ENCODE measurements around the gene TMEM117.

TMEM117 gene

GRCh38 chr12:43848786-43849185 lies 12.9 kb downstream of the TMEM117 start:
- Histone ChIP-seq H2BK120ac (ENCODE audit: insufficient read depth, low read length, poor library complexity) (no peak overlapping the region), H3K36me3 (ENCODE audit: control insufficient read depth in 1 of 2, insufficient read depth in 2 of 2, low read length in 2 of 2) (peaks cover 0 to 2% of the 10 kb centered on the region in 2 experiments), H2BK12ac (ENCODE audit: low read length) (no peak overlapping the region), H3K14ac (ENCODE audit: low read length) (no peak overlapping the region), H3K4ac (ENCODE audit: low read depth, low read length) (no peak overlapping the region), H2AFZ (ENCODE audit: insufficient read depth, low read length, poor library complexity) (no peak overlapping the region), H3K79me2 (ENCODE audit: control insufficient read depth, insufficient read depth, low read length, poor library complexity) (no peaks in the 10 kb centered on the region), H3K27me3 (ENCODE audit: insufficient read depth, low read length) (no peaks in the 10 kb centered on the region), H4K8ac (ENCODE audit: low read depth, low read length) (no peak overlapping the region), H3K9ac (ENCODE audit: low read length) (no peak overlapping the region), H2AK5ac (ENCODE audit: low read length) (no peak overlapping the region), H3K4me1 (ENCODE audit: control insufficient read depth in 1 of 2, insufficient read depth in 2 of 2, low read length in 2 of 2) (peaks cover 0 to 2% of the 10 kb centered on the region in 2 experiments), H3K4me2 (ENCODE audit: low read length) (no peak overlapping the region), H3K23ac (ENCODE audit: low read length) (no peak overlapping the region), H3K9me3 (ENCODE audit: insufficient read depth, low read depth, low read length) (no peaks in the 10 kb centered on the region), H3K79me1 (ENCODE audit: low read length) (no peaks in the 10 kb centered on the region), H3K18ac (ENCODE audit: low read length) (no peak overlapping the region), H4K12ac (ENCODE audit: low read depth, low read length) (no peak overlapping the region), H3K27ac (ENCODE audit: low read depth, low read length) (no peak overlapping the region), H3K4me3 (ENCODE audit: low read depth, low read length) (no peak overlapping the region), H2BK5ac (ENCODE audit: low read depth, low read length, poor library complexity) (no peak overlapping the region), H4K91ac (ENCODE audit: low read depth, low read length) (no peak overlapping the region)
- no CpG with 5 or more reads among the region's 3 CpGs for WGBS (ENCODE audit: extremely low coverage, insufficient coverage, insufficient read length)
- no peak for DNase-seq

DNA sequence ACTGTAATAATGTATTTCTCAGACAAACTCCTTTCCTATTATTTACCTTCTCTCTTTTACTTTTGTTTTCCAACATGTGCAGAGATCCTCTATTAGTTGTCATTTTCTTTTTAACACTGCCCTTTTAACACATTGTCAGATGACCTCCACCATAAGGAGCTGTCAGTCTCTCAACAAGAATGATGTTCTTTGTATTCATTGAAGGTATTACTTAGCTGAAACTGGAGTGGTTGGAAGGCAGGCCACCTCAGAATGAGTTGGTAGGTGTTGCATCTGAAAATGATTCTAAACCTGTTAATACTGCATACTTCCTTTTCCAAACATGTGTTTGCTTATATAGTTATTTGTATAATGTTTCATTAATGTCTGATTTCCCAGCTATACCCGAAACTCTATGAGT lies 16.9 kb downstream of the TMEM117 start:
- Histone ChIP-seq H3K79me2 (ENCODE audit: control insufficient read depth, insufficient read depth, low read length, poor library complexity) (no peaks in the 10 kb centered on the region), H2BK5ac (ENCODE audit: low read depth, low read length, poor library complexity) (no peak overlapping the region), H2AK5ac (ENCODE audit: low read length) (no peak overlapping the region), H4K91ac (ENCODE audit: low read depth, low read length) (no peak overlapping the region), H3K4me2 (ENCODE audit: low read length) (no peak overlapping the region), H3K9ac (ENCODE audit: low read length) (no peak overlapping the region), H4K8ac (ENCODE audit: low read depth, low read length) (no peak overlapping the region), H2BK12ac (ENCODE audit: low read length) (no peak overlapping the region), H3K4me3 (ENCODE audit: low read depth, low read length) (no peak overlapping the region), H3K4ac (ENCODE audit: low read depth, low read length) (no peak overlapping the region), H3K4me1 (ENCODE audit: control insufficient read depth in 1 of 2, insufficient read depth in 2 of 2, low read length in 2 of 2) (peaks cover 0 to 2% of the 10 kb centered on the region in 2 experiments), H3K79me1 (ENCODE audit: low read length) (no peaks in the 10 kb centered on the region), H3K18ac (ENCODE audit: low read length) (no peak overlapping the region), H3K27ac (ENCODE audit: low read depth, low read length) (no peak overlapping the region), H3K23ac (ENCODE audit: low read length) (no peak overlapping the region), H3K27me3 (ENCODE audit: insufficient read depth, low read length) (no peaks in the 10 kb centered on the region), H4K12ac (ENCODE audit: low read depth, low read length) (no peak overlapping the region), H3K36me3 (ENCODE audit: control insufficient read depth in 1 of 2, insufficient read depth in 2 of 2, low read length in 2 of 2) (no peaks in the 10 kb centered on the region), H3K14ac (ENCODE audit: low read length) (no peak overlapping the region), H2AFZ (ENCODE audit: insufficient read depth, low read length, poor library complexity) (no peak overlapping the region), H2BK120ac (ENCODE audit: insufficient read depth, low read length, poor library complexity) (no peak overlapping the region), H3K9me3 (ENCODE audit: insufficient read depth, low read depth, low read length) (no peaks in the 10 kb centered on the region)
- no peak for DNase-seq
- WGBS (ENCODE audit: extremely low coverage, insufficient coverage, insufficient read length): no CpG with 5 or more reads among the region's 1 CpG

DNA sequence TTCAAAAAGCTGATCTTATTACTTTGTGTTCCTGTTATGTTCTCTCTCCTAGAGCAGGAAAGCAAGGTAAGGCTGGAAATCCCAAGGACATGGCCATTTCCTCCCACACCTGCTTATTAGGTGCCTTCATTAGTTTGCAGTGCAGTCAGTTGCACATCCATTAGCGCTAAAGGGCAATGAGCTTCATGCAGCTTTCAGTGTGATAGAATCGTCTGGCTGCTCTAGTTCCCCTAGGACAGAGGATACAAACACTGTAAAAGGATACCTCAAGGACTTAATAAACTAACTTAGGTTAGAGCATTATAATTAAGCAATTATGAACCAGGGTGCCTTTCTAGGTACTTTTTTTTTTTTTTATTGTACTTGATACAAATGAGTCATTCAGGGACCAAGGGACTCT lies 21.1 kb downstream of the TMEM117 start:
- no peak overlapping the region for H3K4me2 ChIP-seq (ENCODE audit: low read length)

DNA sequence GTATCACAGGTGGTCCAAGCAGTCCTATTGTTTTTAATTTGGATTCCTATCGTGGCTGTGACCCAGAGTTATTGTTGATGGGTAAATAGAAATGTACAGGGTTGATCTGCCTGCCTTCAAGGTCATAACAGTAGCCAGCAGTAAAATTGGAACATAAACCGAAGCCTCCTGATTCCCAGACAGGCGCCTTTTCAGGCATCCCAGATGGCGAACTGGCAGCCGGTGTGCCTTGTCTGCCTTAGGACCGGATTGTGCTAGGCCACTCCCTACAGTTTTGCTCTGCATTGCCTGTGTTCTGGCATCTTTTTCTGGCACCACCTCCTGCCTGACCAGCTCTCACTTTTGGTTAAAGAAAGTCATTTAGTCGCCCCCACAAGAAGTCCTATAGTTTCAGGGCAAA lies 22.2 kb downstream of the TMEM117 start:
- Histone ChIP-seq H3K27ac (ENCODE audit: low read depth, low read length) (no peak overlapping the region), H3K23ac (ENCODE audit: low read length) (no peak overlapping the region), H3K18ac (ENCODE audit: low read length) (no peak overlapping the region), H4K91ac (ENCODE audit: low read depth, low read length) (no peak overlapping the region), H3K4ac (ENCODE audit: low read depth, low read length) (no peak overlapping the region), H2BK120ac (ENCODE audit: insufficient read depth, low read length, poor library complexity) (no peak overlapping the region), H3K9ac (ENCODE audit: low read length) (no peak overlapping the region), H2AFZ (ENCODE audit: insufficient read depth, low read length, poor library complexity) (no peak overlapping the region), H4K12ac (ENCODE audit: low read depth, low read length) (no peak overlapping the region), H3K14ac (ENCODE audit: low read length) (no peak overlapping the region), H3K79me1 (ENCODE audit: low read length) (no peaks in the 10 kb centered on the region), H3K79me2 (ENCODE audit: control insufficient read depth, insufficient read depth, low read length, poor library complexity) (no peaks in the 10 kb centered on the region), H3K4me1 (ENCODE audit: control insufficient read depth in 1 of 2, insufficient read depth in 2 of 2, low read length in 2 of 2) (no peaks in the 10 kb centered on the region), H4K8ac (ENCODE audit: low read depth, low read length) (no peak overlapping the region), H3K4me2 (ENCODE audit: low read length) (no peak overlapping the region), H2AK5ac (ENCODE audit: low read length) (no peak overlapping the region), H3K4me3 (ENCODE audit: low read depth, low read length) (no peak overlapping the region), H2BK5ac (ENCODE audit: low read depth, low read length, poor library complexity) (no peak overlapping the region), H3K36me3 (ENCODE audit: control insufficient read depth in 1 of 2, insufficient read depth in 2 of 2, low read length in 2 of 2) (no peaks in the 10 kb centered on the region), H2BK12ac (ENCODE audit: low read length) (no peak overlapping the region), H3K27me3 (ENCODE audit: insufficient read depth, low read length) (no peaks in the 10 kb centered on the region), H3K9me3 (ENCODE audit: insufficient read depth, low read depth, low read length) (no peaks in the 10 kb centered on the region)
- no CpG with 5 or more reads among the region's 7 CpGs for WGBS (ENCODE audit: extremely low coverage, insufficient coverage, insufficient read length)
- no peak for DNase-seq

More for the DNA sequence above, 21.1 kb downstream of the TMEM117 start:
- no peak for DNase-seq
- no peak overlapping the region for H3K23ac ChIP-seq (ENCODE audit: low read length)
- H3K4me1 ChIP-seq (ENCODE audit: control insufficient read depth in 1 of 2, insufficient read depth in 2 of 2, low read length in 2 of 2): no peaks in the 10 kb centered on the region
- H3K9ac ChIP-seq (ENCODE audit: low read length): no peak overlapping the region
- no peaks in the 10 kb centered on the region for H3K27me3 ChIP-seq (ENCODE audit: insufficient read depth, low read length)
- H3K4ac ChIP-seq (ENCODE audit: low read depth, low read length): no peak overlapping the region
- H3K79me2 ChIP-seq (ENCODE audit: control insufficient read depth, insufficient read depth, low read length, poor library complexity): no peaks in the 10 kb centered on the region
- no peak overlapping the region for H3K27ac ChIP-seq (ENCODE audit: low read depth, low read length)
- H3K18ac ChIP-seq (ENCODE audit: low read length): no peak overlapping the region
- no peak overlapping the region for H2AK5ac ChIP-seq (ENCODE audit: low read length)
- no CpG with 5 or more reads among the region's 2 CpGs for WGBS (ENCODE audit: extremely low coverage, insufficient coverage, insufficient read length)
- no peak overlapping the region for H2AFZ ChIP-seq (ENCODE audit: insufficient read depth, low read length, poor library complexity)
- H3K9me3 ChIP-seq (ENCODE audit: insufficient read depth, low read depth, low read length): no peaks in the 10 kb centered on the region
- H2BK120ac ChIP-seq (ENCODE audit: insufficient read depth, low read length, poor library complexity): no peak overlapping the region
- no peaks in the 10 kb centered on the region for H3K79me1 ChIP-seq (ENCODE audit: low read length)
- no peaks in the 10 kb centered on the region for H3K36me3 ChIP-seq (ENCODE audit: control insufficient read depth in 1 of 2, insufficient read depth in 2 of 2, low read length in 2 of 2)
- no peak overlapping the region for H3K4me3 ChIP-seq (ENCODE audit: low read depth, low read length)
- no peak overlapping the region for H4K91ac ChIP-seq (ENCODE audit: low read depth, low read length)
- H3K14ac ChIP-seq (ENCODE audit: low read length): no peak overlapping the region
- no peak overlapping the region for H2BK12ac ChIP-seq (ENCODE audit: low read length)
- H4K8ac ChIP-seq (ENCODE audit: low read depth, low read length): no peak overlapping the region
- H2BK5ac ChIP-seq (ENCODE audit: low read depth, low read length, poor library complexity): no peak overlapping the region
- H4K12ac ChIP-seq (ENCODE audit: low read depth, low read length): no peak overlapping the region

Measured in trophoblast cell (in vitro differentiated cells and primary cell).